MCF 10A (cell line): ENCODE results near the gene ARHGAP28. TPM values are rescaled to one million over a fixed set of nuclear protein-coding genes. Genes with fewer than 3 reads are reported as not detected.
"Not testable (repeated sequence)": the region's sequence is repeated elsewhere in the genome, so short reads cannot be mapped to it uniquely, and the experiment has no call there.

Experiments
- BruUV-seq: library from RNA; stranded (reverse); fragments of 400-500 nt; replicated peaks from 2 replicates; lab custom pipeline; 2021; lab: Mats Ljungman, UMichigan
- CTCF ChIA-PET: fragments of 300-600 bp; sonication (Branson Sonifier 250); formaldehyde crosslinking; extraction: SDS; loops from one replicate; lab custom pipeline; 2021; ENCODE audit warnings: antibody characterized with exemption, inconsistent platforms; lab: Yijun Ruan, JAX
- POLR2A ChIA-PET: fragments of 300-600, 350-650 bp; sonication (Branson Sonifier 250); formaldehyde crosslinking; extraction: SDS; loops from one replicate; lab custom pipeline; 2020; ENCODE audit warnings: antibody characterized with exemption, inconsistent platforms; lab: Yijun Ruan, JAX
- DNase-seq: peaks from one replicate; pipeline ENCODE4 v3.0.0-alpha.2; 2018; ENCODE audit not compliant: unreplicated experiment
- H3K27ac Mint-ChIP-seq: one replicate; pipeline ENCODE4 v1.8.0; 2022; ENCODE audit warnings: mild to moderate bottlenecking, low read depth, mixed read lengths; ENCODE audit not compliant: unreplicated experiment
- H3K27me3 Mint-ChIP-seq: one replicate; pipeline ENCODE4 v1.8.0; 2022; ENCODE audit warnings: mixed read lengths; ENCODE audit not compliant: insufficient read depth, unreplicated experiment
- H3K36me3 Mint-ChIP-seq: one replicate; pipeline ENCODE4 v1.8.0; 2022; ENCODE audit warnings: mild to moderate bottlenecking, moderate library complexity, mixed read lengths; ENCODE audit not compliant: insufficient read depth, unreplicated experiment
- H3K4me1 Mint-ChIP-seq: one replicate; pipeline ENCODE4 v1.8.0; 2022; ENCODE audit warnings: mixed read lengths; ENCODE audit not compliant: insufficient read depth, unreplicated experiment
- H3K4me3 Mint-ChIP-seq: one replicate; pipeline ENCODE4 v1.8.0; 2022; ENCODE audit warnings: mild to moderate bottlenecking, moderate library complexity, mixed read lengths; ENCODE audit not compliant: unreplicated experiment
- H3K9me3 Mint-ChIP-seq: one replicate; pipeline ENCODE4 v1.8.0; 2022; ENCODE audit warnings: mixed read lengths; ENCODE audit not compliant: unreplicated experiment
- CTCF ChIP-seq: fragments of 200-600 bp; IDR thresholded peaks from one replicate; pipeline ENCODE4 v1.8.0; 2022; ENCODE audit warnings: antibody characterized with exemption, mild to moderate bottlenecking; ENCODE audit not compliant: unreplicated experiment
- intact Hi-C: fragments of 100-400 bp; cut with micrococcal nuclease; formaldehyde crosslinking; loops from 2 replicates; pipeline ENCODE4 v1.14.1; 2022
- total RNA-seq: library from RNA; stranded (reverse); gene quantifications from 2 replicates; pipeline ENCODE4 v1.2.3, GENCODE V29; 2022

ARHGAP28 gene
- total RNA-seq, 1 experiment from 2014 or later, result 3.0 TPM

DNA sequence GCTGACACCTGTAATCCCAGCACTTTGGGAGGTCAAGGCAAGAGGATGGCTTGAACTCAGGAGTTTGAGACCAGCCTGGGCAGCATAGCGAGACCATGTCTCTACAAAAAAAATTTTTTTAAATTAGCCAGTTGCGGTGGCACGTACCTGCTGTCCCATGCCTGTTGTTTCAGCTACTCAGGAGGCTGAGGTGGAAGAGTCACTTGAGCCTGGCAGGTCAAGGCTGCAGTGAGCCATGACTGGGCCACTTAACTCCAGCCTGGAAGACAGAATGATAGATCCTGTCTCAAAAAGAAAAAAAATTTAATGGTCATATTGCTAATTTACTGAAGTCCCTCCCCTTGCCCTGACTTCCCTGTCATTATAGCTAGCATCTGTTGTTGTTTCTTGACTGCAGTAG lies 112.6 kb downstream of the ARHGAP28 start:
- no TSS peak for BruUV-seq
- no peaks in the 10 kb centered on the region for H3K4me1 Mint-ChIP-seq
- no peaks in the 10 kb centered on the region for H3K27me3 Mint-ChIP-seq
- DNase-seq, result no peak
- H3K4me3 Mint-ChIP-seq, result no peak overlapping the region
- intact Hi-C loops, result no loop called here
- H3K36me3 Mint-ChIP-seq, result no peaks in the 10 kb centered on the region
- no peak for TF ChIP-seq CTCF
- H3K27ac Mint-ChIP-seq, result no peak overlapping the region
- H3K9me3 Mint-ChIP-seq, result no peaks in the 10 kb centered on the region
- ChIA-PET POLR2A (no interaction called here), CTCF (no interaction called here)

DNA sequence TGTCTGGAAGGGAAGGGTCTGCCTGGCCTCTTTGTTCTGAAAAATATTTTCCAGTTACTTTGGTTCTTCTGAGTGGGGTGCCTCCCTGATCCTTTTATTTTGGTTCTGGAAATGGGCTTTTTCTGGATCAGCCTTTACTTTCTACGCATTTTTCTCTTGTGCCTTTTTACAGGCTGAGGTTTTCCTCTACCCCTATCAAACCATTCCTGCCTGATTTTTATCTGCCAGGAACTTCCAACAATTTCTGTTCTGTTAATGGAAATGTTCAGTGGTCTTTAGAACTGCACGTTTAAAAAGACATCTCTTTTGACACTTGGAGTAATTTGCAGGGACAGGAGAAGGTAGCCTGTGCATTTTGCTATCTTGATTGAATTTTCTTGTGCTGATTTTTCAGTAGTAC lies 113.8 kb downstream of the ARHGAP28 start:
- Mint-ChIP-seq H3K4me1 (no peaks in the 10 kb centered on the region), H3K9me3 (no peaks in the 10 kb centered on the region)

DNA sequence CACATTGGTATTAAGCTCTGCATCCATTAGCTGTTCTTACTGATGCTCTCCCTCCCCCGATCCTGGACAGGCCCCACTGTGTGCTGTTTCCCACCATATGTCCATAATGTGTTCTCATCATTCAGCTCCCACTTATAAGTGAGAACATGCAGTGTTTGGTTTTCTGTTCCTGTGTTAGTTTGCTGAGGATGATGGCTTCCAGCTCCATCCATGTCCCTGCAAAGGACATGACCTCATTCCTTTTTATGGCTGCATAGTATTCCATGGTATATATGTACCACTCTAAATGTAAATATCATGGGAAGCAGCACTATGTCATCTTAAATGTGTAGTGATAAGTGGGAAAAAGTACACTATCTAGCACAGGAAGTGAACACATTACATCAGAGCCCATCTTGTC lies 116.0 kb downstream of the ARHGAP28 start:
- BruUV-seq, POLR2A ChIA-PET, H3K4me3 Mint-ChIP-seq, DNase-seq, intact Hi-C loops, H3K27ac Mint-ChIP-seq, H3K27me3 Mint-ChIP-seq, H3K36me3 Mint-ChIP-seq, H3K9me3 Mint-ChIP-seq, H3K4me1 Mint-ChIP-seq: not testable (repeated sequence)
- CTCF ChIA-PET, result interaction anchor here (0.6 to 1.3 kb wide), 3 partner anchors 33 to 426 kb away, joined by 3 to 4 read pairs (median 3); no protein-coding TSS in a partner anchor

More for the DNA sequence above, 113.8 kb downstream of the ARHGAP28 start:
- ChIA-PET POLR2A (no interaction called here), CTCF (interaction anchor here (0.5 kb wide), 1 partner anchor 50 kb away, joined by 3 read pairs; no protein-coding TSS in a partner anchor)
- BruUV-seq, result no TSS peak
- TF ChIP-seq CTCF, result no peak
- H3K27me3 Mint-ChIP-seq, result no peaks in the 10 kb centered on the region
- H3K27ac Mint-ChIP-seq, result no peak overlapping the region
- no peak for DNase-seq
- H3K4me3 Mint-ChIP-seq, result no peak overlapping the region
- H3K36me3 Mint-ChIP-seq, result no peaks in the 10 kb centered on the region
- intact Hi-C loops, result no loop called here

- no peak for DNase-seq
- ChIA-PET CTCF (no interaction called here), POLR2A (no interaction called here)
- Mint-ChIP-seq H3K27ac (no peak overlapping the region), H3K9me3 (no peaks in the 10 kb centered on the region), H3K4me1 (no peaks in the 10 kb centered on the region), H3K4me3 (no peak overlapping the region), H3K27me3 (no peaks in the 10 kb centered on the region), H3K36me3 (no peaks in the 10 kb centered on the region)
- intact Hi-C loops, result no loop called here
- TF ChIP-seq CTCF, result no peak
- BruUV-seq, result no TSS peak
Observed at GRCh38 chr18:6850396-6850795, 120.9 kb downstream of the ARHGAP28 start.

- Mint-ChIP-seq H3K4me3 (no peak overlapping the region), H3K27me3 (no peaks in the 10 kb centered on the region), H3K36me3 (no peaks in the 10 kb centered on the region), H3K4me1 (no peaks in the 10 kb centered on the region), H3K27ac (no peak overlapping the region), H3K9me3 (no peaks in the 10 kb centered on the region)
- BruUV-seq, result no TSS peak
- intact Hi-C loops, result no loop called here
- POLR2A ChIA-PET, result no interaction called here
- no peak for DNase-seq
- no peak for TF ChIP-seq CTCF
- CTCF ChIA-PET, result no interaction called here
Observed at GRCh38 chr18:6851480-6851879, 122.0 kb downstream of the ARHGAP28 start.
